HCT116 (cell line): Measurements from ENCODE around the gene C2orf92. TPM values are rescaled to one million over a fixed set of nuclear protein-coding genes. Genes with fewer than 3 reads are reported as not detected.

Experiments used
- ATAC-seq: fragments of 200-7000 bp; cut with Tn5 transposase; 2 replicates; pipeline ENCODE4 v1.9.1; 2020; ENCODE audit warnings: mild to moderate bottlenecking, moderate library complexity
- BruUV-seq: library from RNA; stranded (reverse); fragments of 400-500 nt; replicated peaks from 2 replicates; lab custom pipeline; 2021; lab: Mats Ljungman, UMichigan
- CTCF ChIA-PET: fragments of 300-600 bp; sonication (Branson Sonifier 250); formaldehyde crosslinking; loops from one replicate; lab custom pipeline; 2021; ENCODE audit warnings: antibody characterized with exemption; lab: Charles Lee
- POLR2A ChIA-PET: fragments of 300-600, 350-600 bp; sonication (Branson Sonifier 250); formaldehyde crosslinking; loops from one replicate; lab custom pipeline; 2021; ENCODE audit warnings: antibody characterized with exemption; lab: Charles Lee
- RAD21 ChIA-PET, 2 experiments: fragments of 300-600 bp; sonication (Branson Sonifier 250); formaldehyde crosslinking; loops; one replicate each; lab custom pipeline; 2023; ENCODE audit warnings: low total read pairs in 2 of 2; ENCODE audit not compliant: uncharacterized antibody in 2 of 2, unreplicated experiment in 2 of 2, low non-redundant PET in 1 of 2; lab: Charles Lee
- DNase-seq: peaks from one replicate; pipeline ENCODE4 v3.0.0-alpha.2; 2010; ENCODE audit warnings: low read depth, low spot score
- H2AFZ ChIP-seq: fragments of 200-600 bp; shearing (Covaris generic), sonication (generic); 2 replicates; pipeline ENCODE4 v1.6.1; 2017; ENCODE audit warnings: low read depth, mixed run types, mixed read lengths, antibody characterized with exemption, low read length; ENCODE audit not compliant: poor library complexity, severe bottlenecking
- H3K27ac ChIP-seq: 2 replicates; pipeline ENCODE4 v1.5.1; 2012; ENCODE audit warnings: low read depth, low read length
- H3K27me3 ChIP-seq: fragments of 200-600 bp; sonication (generic); 2 replicates; pipeline ENCODE4 v1.6.1; 2016; ENCODE audit warnings: mixed run types, low read length, mixed read lengths; ENCODE audit not compliant: insufficient read depth
- H3K36me3 ChIP-seq, 2 experiments: fragments of 200-500 bp in 1 of 2; fragments of 200-600 bp in 1 of 2; sonication (Bioruptor generic) in 1 of 2; sonication (generic) in 1 of 2; 2 replicates each; pipeline versions ENCODE4 v1.5.1 to v1.6.1; 2014 to 2016; ENCODE audit warnings: low read length in 2 of 2, inconsistent platforms in 1 of 2, mixed read lengths in 1 of 2, mixed run types in 1 of 2; ENCODE audit not compliant: insufficient read depth in 2 of 2, control insufficient read depth in 1 of 2
- H3K4me1 ChIP-seq, 2 experiments: fragments of 200-600 bp in 1 of 2; sonication (generic) in 1 of 2; 2 replicates each; pipeline versions ENCODE4 v1.5.1 to v1.6.1; 2012 to 2017; ENCODE audit warnings: low read length in 2 of 2, inconsistent platforms in 1 of 2, mild to moderate bottlenecking in 1 of 2, mixed read lengths in 1 of 2, mixed run types in 1 of 2, moderate library complexity in 1 of 2; ENCODE audit not compliant: insufficient read depth in 2 of 2, control insufficient read depth in 1 of 2
- H3K4me2 ChIP-seq: fragments of 200-600 bp; sonication (generic); 2 replicates; pipeline ENCODE4 v1.6.1; 2017; ENCODE audit warnings: mixed run types, low read length, mixed read lengths
- H3K4me3 ChIP-seq, 2 experiments: fragments of 200-600 bp in 1 of 2; sonication (generic) in 1 of 2; replicated peaks in 1 of 2; 2 replicates each; pipeline ENCODE4 v1.5.1; 2011 to 2016; ENCODE audit warnings: low read length in 2 of 2, control low read depth in 1 of 2, low read depth in 1 of 2, mild to moderate bottlenecking in 1 of 2, mixed read lengths in 1 of 2, mixed run types in 1 of 2
- H3K79me2 ChIP-seq: fragments of 200-600 bp; sonication (generic); 2 replicates; pipeline ENCODE4 v1.6.1; 2017; ENCODE audit warnings: mild to moderate bottlenecking, mixed run types, low read length, moderate library complexity, mixed read lengths; ENCODE audit not compliant: insufficient read depth
- H3K9ac ChIP-seq: fragments of 200-600 bp; sonication (generic); 2 replicates; pipeline ENCODE4 v1.6.1; 2016; ENCODE audit warnings: low read length, mixed read lengths
- H3K9me2 ChIP-seq: fragments of 200-600 bp; sonication (generic), shearing (Covaris generic); 2 replicates; pipeline ENCODE4 v1.6.1; 2017; ENCODE audit warnings: mixed run types, mild to moderate bottlenecking, moderate library complexity; ENCODE audit not compliant: insufficient read depth
- H3K9me3 ChIP-seq, 2 experiments: fragments of 200-500 bp in 1 of 2; fragments of 200-600 bp in 1 of 2; sonication (Bioruptor generic) in 1 of 2; sonication (generic) in 1 of 2; 2 replicates each; pipeline ENCODE4 v1.6.1; 2014 to 2017; ENCODE audit warnings: low read length in 2 of 2, mixed read lengths in 2 of 2, inconsistent platforms in 1 of 2, low read depth in 1 of 2, mild to moderate bottlenecking in 1 of 2, mixed run types in 1 of 2, moderate library complexity in 1 of 2; ENCODE audit not compliant: control insufficient read depth in 1 of 2, insufficient read depth in 1 of 2
- H4K20me1 ChIP-seq: fragments of 200-600 bp; sonication (generic), shearing (Covaris generic); 2 replicates; pipeline ENCODE4 v1.6.1; 2017; ENCODE audit warnings: mixed run types, mild to moderate bottlenecking, moderate library complexity; ENCODE audit not compliant: insufficient read depth
- CBX3 ChIP-seq: IDR thresholded peaks from 2 replicates; pipeline ENCODE4 v1.6.1; 2012; ENCODE audit warnings: low read depth
- CEBPB ChIP-seq: IDR thresholded peaks from 2 replicates; pipeline ENCODE4 v1.6.1; 2012; ENCODE audit warnings: low read depth
- EGR1 ChIP-seq: IDR thresholded peaks from 2 replicates; pipeline ENCODE4 v1.6.1; 2012; ENCODE audit warnings: low read depth
- EZH2phosphoT487 ChIP-seq: fragments of 200-600 bp; IDR thresholded peaks from 2 replicates; pipeline ENCODE4 v1.6.1; 2018; ENCODE audit warnings: antibody characterized with exemption, borderline replicate concordance
- JUND ChIP-seq: IDR thresholded peaks from 2 replicates; pipeline ENCODE4 v1.6.1; 2012
- POLR2AphosphoS5 ChIP-seq: IDR thresholded peaks from 2 replicates; pipeline ENCODE4 v1.6.1; 2011; ENCODE audit warnings: mild to moderate bottlenecking, low read depth, low read length, moderate library complexity
- RAD21 ChIP-seq: IDR thresholded peaks from 2 replicates; pipeline ENCODE4 v1.6.1; 2012; ENCODE audit warnings: low read depth, mild to moderate bottlenecking
- SIN3A ChIP-seq: IDR thresholded peaks from 2 replicates; pipeline ENCODE4 v1.6.1; 2012; ENCODE audit warnings: low read depth
- YY1 ChIP-seq: IDR thresholded peaks from 2 replicates; pipeline ENCODE4 v1.6.1; 2011; ENCODE audit warnings: low read length, low read depth, moderate library complexity, mild to moderate bottlenecking; ENCODE audit not compliant: insufficient replicate concordance; ENCODE audit errors: extremely low read depth
- ZNF274 ChIP-seq: fragments of 200-500 bp; sonication (Bioruptor generic); IDR thresholded peaks from 2 replicates; pipeline ENCODE4 v1.6.1; 2014; ENCODE audit warnings: mild to moderate bottlenecking, low read depth, low read length, inconsistent platforms
- intact Hi-C: fragments of 100-400 bp; cut with micrococcal nuclease; formaldehyde crosslinking; loops from 2 replicates; pipeline ENCODE4 v1.10.0; 2022
- total RNA-seq: library from RNA; stranded (reverse); gene quantifications from one replicate; pipeline ENCODE4 v1.2.1, GENCODE V29; 2021; ENCODE audit not compliant: unreplicated experiment
- TF ChIP-seq, protein P1 (sequence below): IDR thresholded peaks from 2 replicates; pipeline ENCODE4 v1.6.1; 2011; ENCODE audit warnings: mild to moderate bottlenecking, low read length, moderate library complexity; ENCODE audit not compliant: insufficient replicate concordance; ENCODE audit errors: extremely low read depth
- TF ChIP-seq, protein P2 (sequence below), 3 experiments: fragments of 200-600 bp in 1 of 3; sonication (generic) in 1 of 3; IDR thresholded peaks in 2 of 3; conservative IDR thresholded peaks in 1 of 3; 2 replicates each; pipeline ENCODE4 v1.5.1; 2012 to 2017; ENCODE audit warnings: low read depth in 2 of 3, low read length in 2 of 3, antibody characterized with exemption in 1 of 3, borderline replicate concordance in 1 of 3, control low read depth in 1 of 3, mild to moderate bottlenecking in 1 of 3, mixed read lengths in 1 of 3, mixed run types in 1 of 3, moderate library complexity in 1 of 3; ENCODE audit not compliant: insufficient read depth in 1 of 3

Gene C2orf92
- total RNA-seq, 1 experiment from 2014 or later, result 3.0 TPM

DNA sequence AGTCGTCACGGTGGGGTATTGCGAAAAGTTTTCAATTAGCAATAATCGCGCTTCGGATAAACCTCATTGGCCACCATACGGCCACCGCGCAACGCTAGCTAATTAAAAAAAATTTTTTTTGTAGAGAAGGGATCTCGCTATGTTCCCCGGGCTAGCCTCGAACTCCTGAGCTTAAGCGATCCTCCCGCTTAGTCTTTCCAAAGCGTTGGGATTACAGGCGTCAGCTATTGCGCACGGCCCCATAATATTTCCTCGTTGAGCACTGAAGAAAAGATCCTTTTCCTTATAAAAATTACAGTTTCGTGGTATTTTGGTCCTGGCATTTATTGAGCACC is 4.9 kb upstream of the C2orf92 start (continued):
- TF ChIP-seq RAD21 (no peak), POLR2AphosphoS5 (no peak), CEBPB (no peak)

DNA sequence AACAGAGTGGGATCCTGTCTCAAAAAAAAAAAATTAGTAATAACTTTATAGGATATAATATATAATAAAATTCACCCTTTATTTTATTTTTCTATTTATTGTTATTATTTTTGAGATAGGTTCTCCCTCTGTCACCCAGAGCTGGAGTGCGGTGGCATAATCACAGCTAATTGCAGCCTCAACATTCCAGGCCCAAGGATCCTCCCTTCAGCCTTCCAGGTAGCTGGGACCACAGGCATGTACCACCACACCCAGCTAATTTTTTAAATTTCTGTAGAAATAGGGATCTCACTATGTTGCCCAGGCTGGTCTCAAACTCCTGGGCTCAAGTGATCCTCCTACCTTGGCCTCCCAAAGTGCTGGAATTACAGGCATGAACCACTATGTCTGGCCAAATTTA is 958 bp downstream of the C2orf92 start:
- Histone ChIP-seq H3K9me2 (no peaks in the 10 kb centered on the region), H3K9ac (no peak overlapping the region), H3K4me3 (no peak overlapping the region), H3K36me3 (no peaks in the 10 kb centered on the region), H3K4me1 (no peaks in the 10 kb centered on the region), H3K27ac (no peak overlapping the region), H3K27me3 (no peaks in the 10 kb centered on the region), H3K4me2 (no peak overlapping the region), H3K9me3 (no peaks in the 10 kb centered on the region), H3K79me2 (no peaks in the 10 kb centered on the region), H4K20me1 (no peaks in the 10 kb centered on the region), H2AFZ (no peak overlapping the region)
- ChIA-PET CTCF (interaction anchor here (0.7 kb wide), 1 partner anchor 80 kb away, joined by 3 read pairs; no protein-coding TSS in a partner anchor), POLR2A (no interaction called here), RAD21 (no interaction called here)
- TF ChIP-seq, protein P1, sequence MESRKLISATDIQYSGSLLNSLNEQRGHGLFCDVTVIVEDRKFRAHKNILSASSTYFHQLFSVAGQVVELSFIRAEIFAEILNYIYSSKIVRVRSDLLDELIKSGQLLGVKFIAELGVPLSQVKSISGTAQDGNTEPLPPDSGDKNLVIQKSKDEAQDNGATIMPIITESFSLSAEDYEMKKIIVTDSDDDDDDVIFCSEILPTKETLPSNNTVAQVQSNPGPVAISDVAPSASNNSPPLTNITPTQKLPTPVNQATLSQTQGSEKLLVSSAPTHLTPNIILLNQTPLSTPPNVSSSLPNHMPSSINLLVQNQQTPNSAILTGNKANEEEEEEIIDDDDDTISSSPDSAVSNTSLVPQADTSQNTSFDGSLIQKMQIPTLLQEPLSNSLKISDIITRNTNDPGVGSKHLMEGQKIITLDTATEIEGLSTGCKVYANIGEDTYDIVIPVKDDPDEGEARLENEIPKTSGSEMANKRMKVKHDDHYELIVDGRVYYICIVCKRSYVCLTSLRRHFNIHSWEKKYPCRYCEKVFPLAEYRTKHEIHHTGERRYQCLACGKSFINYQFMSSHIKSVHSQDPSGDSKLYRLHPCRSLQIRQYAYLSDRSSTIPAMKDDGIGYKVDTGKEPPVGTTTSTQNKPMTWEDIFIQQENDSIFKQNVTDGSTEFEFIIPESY, result no peak
- no peak for TF ChIP-seq YY1
- no peak for TF ChIP-seq ZNF274
- no peak for TF ChIP-seq JUND
- TF ChIP-seq EZH2phosphoT487, result no peak
- TF ChIP-seq, protein P2, sequence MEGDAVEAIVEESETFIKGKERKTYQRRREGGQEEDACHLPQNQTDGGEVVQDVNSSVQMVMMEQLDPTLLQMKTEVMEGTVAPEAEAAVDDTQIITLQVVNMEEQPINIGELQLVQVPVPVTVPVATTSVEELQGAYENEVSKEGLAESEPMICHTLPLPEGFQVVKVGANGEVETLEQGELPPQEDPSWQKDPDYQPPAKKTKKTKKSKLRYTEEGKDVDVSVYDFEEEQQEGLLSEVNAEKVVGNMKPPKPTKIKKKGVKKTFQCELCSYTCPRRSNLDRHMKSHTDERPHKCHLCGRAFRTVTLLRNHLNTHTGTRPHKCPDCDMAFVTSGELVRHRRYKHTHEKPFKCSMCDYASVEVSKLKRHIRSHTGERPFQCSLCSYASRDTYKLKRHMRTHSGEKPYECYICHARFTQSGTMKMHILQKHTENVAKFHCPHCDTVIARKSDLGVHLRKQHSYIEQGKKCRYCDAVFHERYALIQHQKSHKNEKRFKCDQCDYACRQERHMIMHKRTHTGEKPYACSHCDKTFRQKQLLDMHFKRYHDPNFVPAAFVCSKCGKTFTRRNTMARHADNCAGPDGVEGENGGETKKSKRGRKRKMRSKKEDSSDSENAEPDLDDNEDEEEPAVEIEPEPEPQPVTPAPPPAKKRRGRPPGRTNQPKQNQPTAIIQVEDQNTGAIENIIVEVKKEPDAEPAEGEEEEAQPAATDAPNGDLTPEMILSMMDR (IDR thresholded peaks at IDR 0.05 in 2 of 3, conservative IDR thresholded peaks at IDR 0.05 in 1 of 3; ENCODE audit: borderline replicate concordance in 1 of 3, insufficient read depth in 1 of 3, low read depth in 2 of 3, low read length in 2 of 3), result no peak
- TF ChIP-seq SIN3A, result no peak
- no peak for TF ChIP-seq CBX3
- no peak for TF ChIP-seq EGR1
- no peak for TF ChIP-seq CEBPB
- BruUV-seq, result no TSS peak
- no peak for ATAC-seq
- intact Hi-C loops, result no loop called here
- no peak for DNase-seq
